MM.1S (cell line): ENCODE data around the gene NBPF20.
"Not testable (repeated sequence)": the region's sequence is repeated elsewhere in the genome, so short reads cannot be mapped to it uniquely, and the experiment has no call there.

Source experiments
- EZH2phosphoT487 ChIP-seq: fragments of 300-600 bp; sonication (generic); IDR thresholded peaks from 2 replicates; pipeline ENCODE4 v1.6.1; 2018; ENCODE audit warnings: antibody characterized with exemption, low read length
- TF ChIP-seq, protein P1 (sequence below): fragments of 300-600 bp; sonication (generic); IDR thresholded peaks from 2 replicates; pipeline ENCODE4 v1.5.1; 2016; ENCODE audit warnings: antibody characterized with exemption, low read length, mixed read lengths

DNA sequence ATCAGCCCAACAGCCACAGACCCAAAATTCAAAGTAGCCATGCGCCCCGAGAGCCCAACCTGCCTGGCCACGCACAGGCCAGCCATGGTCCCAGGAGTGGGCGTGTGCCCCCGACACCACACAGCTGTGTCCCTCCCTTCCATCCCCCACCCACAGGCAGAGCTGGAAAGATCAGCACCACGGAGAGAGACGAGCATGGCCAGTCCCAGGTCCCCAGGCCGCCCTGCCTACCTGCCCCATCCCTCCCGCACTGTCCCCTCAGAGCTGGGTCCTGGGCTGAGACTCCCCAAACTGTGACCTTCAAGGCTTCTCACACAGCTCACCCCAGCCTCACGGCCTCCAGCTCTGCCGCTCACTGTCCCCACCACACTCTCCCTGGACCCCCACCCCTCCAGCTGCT lies 19.8 kb upstream of the NBPF20 start:
- TF ChIP-seq, protein P1, sequence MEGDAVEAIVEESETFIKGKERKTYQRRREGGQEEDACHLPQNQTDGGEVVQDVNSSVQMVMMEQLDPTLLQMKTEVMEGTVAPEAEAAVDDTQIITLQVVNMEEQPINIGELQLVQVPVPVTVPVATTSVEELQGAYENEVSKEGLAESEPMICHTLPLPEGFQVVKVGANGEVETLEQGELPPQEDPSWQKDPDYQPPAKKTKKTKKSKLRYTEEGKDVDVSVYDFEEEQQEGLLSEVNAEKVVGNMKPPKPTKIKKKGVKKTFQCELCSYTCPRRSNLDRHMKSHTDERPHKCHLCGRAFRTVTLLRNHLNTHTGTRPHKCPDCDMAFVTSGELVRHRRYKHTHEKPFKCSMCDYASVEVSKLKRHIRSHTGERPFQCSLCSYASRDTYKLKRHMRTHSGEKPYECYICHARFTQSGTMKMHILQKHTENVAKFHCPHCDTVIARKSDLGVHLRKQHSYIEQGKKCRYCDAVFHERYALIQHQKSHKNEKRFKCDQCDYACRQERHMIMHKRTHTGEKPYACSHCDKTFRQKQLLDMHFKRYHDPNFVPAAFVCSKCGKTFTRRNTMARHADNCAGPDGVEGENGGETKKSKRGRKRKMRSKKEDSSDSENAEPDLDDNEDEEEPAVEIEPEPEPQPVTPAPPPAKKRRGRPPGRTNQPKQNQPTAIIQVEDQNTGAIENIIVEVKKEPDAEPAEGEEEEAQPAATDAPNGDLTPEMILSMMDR = not testable (repeated sequence)
- not testable (repeated sequence) for TF ChIP-seq EZH2phosphoT487
